Heart left ventricle (tissue), 13 donors: ENCODE data around the gene ETV6.

Experiments used
- POLR2A ChIP-seq, 2 donors: fragments of 450-650 bp; IDR thresholded peaks; one replicate each; pipeline ENCODE4 v1.6.1; 2017; ENCODE audit warnings: antibody characterized with exemption in 2 of 2, mild to moderate bottlenecking in 2 of 2, moderate library complexity in 2 of 2
- TF ChIP-seq, protein P1 (sequence below), 12 donors: fragments of 200-600 bp; sonication (generic) in 4 of 12; IDR thresholded peaks; one replicate each; pipeline versions ENCODE4 v1.5.0 to v1.8.0; 2018 to 2022; ENCODE audit warnings: antibody characterized with exemption in 12 of 12, mild to moderate bottlenecking in 5 of 12
- donor health status: ischemic (EF 13 %, LVEDD 7.1; RV severe dilation, severe dysfunction).
- donor health status: DM: no; HTN: yes; CAD: no.
- donor health status: DM: no; HTN: no; CAD: no.
- donor health status: ischemic (EF 25% LVEDD 6.9; RV normal size, moderate dysfunction).
- donor health status: ischemic (EF 25% LVEDD 5.7; RV mildly dilated, moderate dysfunction).
- donor health status: ischemic (EF 35%, LVEDD 5.7; RV mildly dilated, moderate dysfunction).
- donor health status: nonischemic (EF 11% LVEDD 7.7; RV severe dilation, severe dysfunction).
- donor health status: DM: yes; HTN: yes; CAD: no.
- donor health status: PGD.
- donor health status: ischemic (EF 29% LVEDD 5.4; RV normal size, mild dysfunction).
- donor health status: nonischemic (EF 23%, LVEDD 6.1; RV moderate dilation, normal function).

DNA sequence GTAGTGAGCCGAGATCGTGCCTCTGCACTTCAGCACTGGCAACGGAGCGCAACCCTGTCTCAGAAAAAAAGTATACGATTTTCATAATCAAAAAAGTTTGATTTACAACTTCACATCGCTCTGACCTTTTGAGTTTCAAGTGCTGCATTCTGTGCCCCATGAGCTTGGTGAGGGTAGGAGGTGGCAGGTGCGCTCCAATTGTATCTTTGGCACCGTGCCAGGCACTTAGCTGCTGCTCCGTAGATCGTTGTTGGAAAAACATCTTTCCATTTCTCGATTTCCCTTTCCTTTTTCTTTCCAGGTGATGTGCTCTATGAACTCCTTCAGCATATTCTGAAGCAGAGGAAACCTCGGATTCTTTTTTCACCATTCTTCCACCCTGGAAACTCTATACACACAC lies 203.7 kb downstream of the ETV6 start:
- TF ChIP-seq POLR2A (IDR thresholded peaks at IDR 0.05): no peak
- TF ChIP-seq, protein P1, sequence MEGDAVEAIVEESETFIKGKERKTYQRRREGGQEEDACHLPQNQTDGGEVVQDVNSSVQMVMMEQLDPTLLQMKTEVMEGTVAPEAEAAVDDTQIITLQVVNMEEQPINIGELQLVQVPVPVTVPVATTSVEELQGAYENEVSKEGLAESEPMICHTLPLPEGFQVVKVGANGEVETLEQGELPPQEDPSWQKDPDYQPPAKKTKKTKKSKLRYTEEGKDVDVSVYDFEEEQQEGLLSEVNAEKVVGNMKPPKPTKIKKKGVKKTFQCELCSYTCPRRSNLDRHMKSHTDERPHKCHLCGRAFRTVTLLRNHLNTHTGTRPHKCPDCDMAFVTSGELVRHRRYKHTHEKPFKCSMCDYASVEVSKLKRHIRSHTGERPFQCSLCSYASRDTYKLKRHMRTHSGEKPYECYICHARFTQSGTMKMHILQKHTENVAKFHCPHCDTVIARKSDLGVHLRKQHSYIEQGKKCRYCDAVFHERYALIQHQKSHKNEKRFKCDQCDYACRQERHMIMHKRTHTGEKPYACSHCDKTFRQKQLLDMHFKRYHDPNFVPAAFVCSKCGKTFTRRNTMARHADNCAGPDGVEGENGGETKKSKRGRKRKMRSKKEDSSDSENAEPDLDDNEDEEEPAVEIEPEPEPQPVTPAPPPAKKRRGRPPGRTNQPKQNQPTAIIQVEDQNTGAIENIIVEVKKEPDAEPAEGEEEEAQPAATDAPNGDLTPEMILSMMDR (IDR thresholded peaks at IDR 0.05): no peak
